OCI-LY7 (cell line): ENCODE data around the gene ENO4. TPM values are rescaled to one million over a fixed set of nuclear protein-coding genes. Genes with fewer than 3 reads are reported as not detected.

Experiments
- BruUV-seq: library from RNA; stranded (reverse); fragments of 400-500 nt; replicated peaks from 2 replicates; lab custom pipeline; 2021; lab: Mats Ljungman, UMichigan
- CTCF ChIA-PET: fragments of 300-600 bp; sonication (Branson Sonifier 250); formaldehyde crosslinking; loops from one replicate; lab custom pipeline; 2022; ENCODE audit warnings: antibody characterized with exemption; ENCODE audit not compliant: unreplicated experiment; lab: Charles Lee
- POLR2A ChIA-PET: fragments of 300-600 bp; sonication (Branson Sonifier 250); formaldehyde crosslinking; loops from one replicate; lab custom pipeline; 2022; ENCODE audit warnings: antibody characterized with exemption; lab: Charles Lee
- DNase-seq: peaks from one replicate; pipeline ENCODE4 v3.0.0-alpha.2; 2015; ENCODE audit warnings: low spot score
- H2AFZ ChIP-seq: fragments of 200-600 bp; sonication (generic), shearing (Covaris generic); 2 replicates; pipeline ENCODE4 v1.6.1; 2014; ENCODE audit warnings: mild to moderate bottlenecking, antibody characterized with exemption, low read length, moderate library complexity
- H3K27ac ChIP-seq: fragments of 200-600 bp; sonication (generic); 2 replicates; pipeline ENCODE4 v1.5.1; 2014; ENCODE audit warnings: mixed run types, low read depth, mild to moderate bottlenecking, moderate library complexity, low read length, inconsistent platforms; ENCODE audit not compliant: poor library complexity, severe bottlenecking
- H3K36me3 ChIP-seq: fragments of 200-600 bp; sonication (generic); 2 replicates; pipeline ENCODE4 v1.6.1; 2014; ENCODE audit warnings: mild to moderate bottlenecking, antibody characterized with exemption, low read length, moderate library complexity, mixed read lengths; ENCODE audit not compliant: insufficient read depth
- H3K4me1 ChIP-seq: fragments of 200-600 bp; sonication (generic); 2 replicates; pipeline ENCODE4 v1.5.1; 2014; ENCODE audit warnings: mild to moderate bottlenecking, low read length; ENCODE audit not compliant: insufficient read depth, poor library complexity, severe bottlenecking
- H3K4me2 ChIP-seq: fragments of 200-600 bp; sonication (generic); 2 replicates; pipeline ENCODE4 v1.6.1; 2014; ENCODE audit warnings: mild to moderate bottlenecking, low read length
- H3K4me3 ChIP-seq: fragments of 200-600 bp; sonication (generic); 2 replicates; pipeline ENCODE4 v1.5.1; 2014; ENCODE audit warnings: mild to moderate bottlenecking, low read depth, low read length; ENCODE audit not compliant: poor library complexity, severe bottlenecking
- H3K79me2 ChIP-seq: fragments of 200-600 bp; sonication (generic); 2 replicates; pipeline ENCODE4 v1.6.1; 2016; ENCODE audit warnings: low read depth, mild to moderate bottlenecking, low read length, moderate library complexity, mixed read lengths; ENCODE audit not compliant: insufficient read depth
- H3K9me2 ChIP-seq: fragments of 200-600 bp; sonication (generic); 2 replicates; pipeline ENCODE4 v1.6.1; 2016; ENCODE audit warnings: mild to moderate bottlenecking, low read length, mixed read lengths; ENCODE audit not compliant: insufficient read depth
- H3K9me3 ChIP-seq: fragments of 200-600 bp; sonication (generic); 2 replicates; pipeline ENCODE4 v1.6.1; 2014; ENCODE audit warnings: mild to moderate bottlenecking, mixed run types, low read length, mixed read lengths
- H4K20me1 ChIP-seq: fragments of 200-600 bp; sonication (generic); 2 replicates; pipeline ENCODE4 v1.6.1; 2014; ENCODE audit warnings: mild to moderate bottlenecking, antibody characterized with exemption, low read length, moderate library complexity, mixed read lengths; ENCODE audit not compliant: insufficient read depth
- CTCF ChIP-seq: fragments of 200-600 bp; sonication (generic); conservative IDR thresholded peaks from 2 replicates; pipeline ENCODE4 v1.5.1; 2014; ENCODE audit warnings: mild to moderate bottlenecking, antibody characterized with exemption, low read length, moderate library complexity, mixed read lengths
- EZH2phosphoT487 ChIP-seq: fragments of 200-600 bp; sonication (generic); IDR thresholded peaks from 2 replicates; pipeline ENCODE4 v1.6.1; 2018; ENCODE audit warnings: low read depth, borderline replicate concordance, mild to moderate bottlenecking, mixed run types, antibody characterized with exemption, low read length, moderate library complexity, mixed read lengths
- intact Hi-C: fragments of 100-400 bp; cut with micrococcal nuclease; formaldehyde crosslinking; loops from one replicate; pipeline ENCODE4 v1.10.0; 2022; ENCODE audit not compliant: unreplicated experiment
- total RNA-seq, 2 experiments: library from RNA; depleted of rRNA in 1 of 2; stranded (reverse); fragments of >200 nt in 1 of 2; shearing (Covaris generic) in 1 of 2; gene quantifications; 2 replicates each; pipeline ENCODE4 v1.2.3, GENCODE V29; 2014 to 2022

ENO4 gene
- total RNA-seq, 2 experiments from 2014 or later, result not detected

DNA sequence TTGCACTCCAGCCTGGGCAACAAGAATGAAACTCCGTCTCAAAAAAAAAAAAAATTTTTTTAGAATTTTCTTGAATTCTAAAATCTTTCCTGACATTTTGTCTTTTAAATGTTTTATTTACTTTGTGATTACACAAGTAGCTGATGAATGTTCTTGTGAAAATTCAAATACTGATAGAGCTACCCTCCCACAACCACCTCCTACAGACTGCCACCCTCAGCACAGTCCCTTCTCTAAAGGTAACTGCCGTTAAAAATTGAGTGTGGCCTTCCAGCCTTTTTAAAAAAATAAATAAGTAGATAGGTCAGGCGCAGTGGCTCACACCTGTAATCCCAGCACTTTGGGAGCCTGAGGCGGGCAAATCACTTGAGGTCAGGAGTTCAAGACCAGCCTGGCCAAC, 15.1 kb downstream of the ENO4 start:
- Histone ChIP-seq H3K27ac (no peak overlapping the region), H3K9me2 (no peaks in the 10 kb centered on the region), H2AFZ (no peak overlapping the region), H3K9me3 (no peaks in the 10 kb centered on the region), H3K79me2 (no peaks in the 10 kb centered on the region), H3K4me2 (no peak overlapping the region), H4K20me1 (no peaks in the 10 kb centered on the region), H3K4me3 (no peak overlapping the region), H3K36me3 (no peaks in the 10 kb centered on the region), H3K4me1 (no peaks in the 10 kb centered on the region)
- BruUV-seq, result no TSS peak
- POLR2A ChIA-PET, result interaction anchor here (0.6 kb wide), 1 partner anchor 294 kb away, joined by 3 read pairs; no protein-coding TSS in a partner anchor
- CTCF ChIA-PET, result no interaction called here
- TF ChIP-seq EZH2phosphoT487 (no peak), CTCF (no peak)
- no peak for DNase-seq
- intact Hi-C loops, result no loop called here

DNA sequence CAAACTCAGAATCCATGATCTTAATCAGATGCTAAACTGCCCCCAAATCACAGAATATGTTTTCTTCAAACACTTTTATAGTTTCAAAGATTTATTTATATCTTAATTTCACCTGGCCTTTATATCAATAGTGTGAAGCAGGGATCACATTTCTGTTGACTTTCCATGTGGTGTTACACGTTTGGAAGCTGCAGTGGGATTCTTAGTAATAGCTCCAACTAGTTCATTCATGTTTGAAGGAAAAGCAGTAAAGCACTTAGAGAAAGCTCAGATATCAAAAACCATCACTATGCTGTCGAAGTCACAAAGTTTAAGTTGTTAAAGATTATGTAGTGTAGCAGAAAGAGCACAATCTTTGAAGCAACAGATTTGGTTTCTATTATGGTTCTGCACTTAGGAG, 16.8 kb downstream of the ENO4 start:
- H3K79me2 ChIP-seq, result no peaks in the 10 kb centered on the region
- TF ChIP-seq CTCF (no peak), EZH2phosphoT487 (no peak)
- no peaks in the 10 kb centered on the region for H4K20me1 ChIP-seq
- intact Hi-C loops, result no loop called here
- no TSS peak for BruUV-seq
- H3K36me3 ChIP-seq, result no peaks in the 10 kb centered on the region
- POLR2A ChIA-PET, result no interaction called here
- H2AFZ ChIP-seq, result no peak overlapping the region
- no peak for DNase-seq
- no peaks in the 10 kb centered on the region for H3K9me3 ChIP-seq
- CTCF ChIA-PET, result no interaction called here
- H3K4me3 ChIP-seq, result no peak overlapping the region
- no peaks in the 10 kb centered on the region for H3K9me2 ChIP-seq
- H3K4me1 ChIP-seq, result no peaks in the 10 kb centered on the region
- H3K27ac ChIP-seq, result no peak overlapping the region
- no peak overlapping the region for H3K4me2 ChIP-seq

- Histone ChIP-seq H3K79me2 (no peaks in the 10 kb centered on the region), H2AFZ (no peak overlapping the region), H4K20me1 (no peaks in the 10 kb centered on the region), H3K4me3 (no peak overlapping the region), H3K36me3 (no peaks in the 10 kb centered on the region), H3K9me2 (no peaks in the 10 kb centered on the region), H3K9me3 (no peaks in the 10 kb centered on the region), H3K27ac (no peak overlapping the region), H3K4me2 (no peak overlapping the region), H3K4me1 (no peaks in the 10 kb centered on the region)
- no peak for DNase-seq
- ChIA-PET CTCF (no interaction called here), POLR2A (no interaction called here)
- no TSS peak for BruUV-seq
- intact Hi-C loops, result no loop called here
- TF ChIP-seq CTCF (no peak), EZH2phosphoT487 (no peak)
These were observed 17.8 kb downstream of the ENO4 start for GRCh38 chr10:116866987-116867595.
